Measurements from ENCODE around the gene SGTA.
"Not testable (repeated sequence)": the region's sequence is repeated elsewhere in the genome, so short reads cannot be mapped to it uniquely, and the experiment has no call there.

Gene SGTA

DNA sequence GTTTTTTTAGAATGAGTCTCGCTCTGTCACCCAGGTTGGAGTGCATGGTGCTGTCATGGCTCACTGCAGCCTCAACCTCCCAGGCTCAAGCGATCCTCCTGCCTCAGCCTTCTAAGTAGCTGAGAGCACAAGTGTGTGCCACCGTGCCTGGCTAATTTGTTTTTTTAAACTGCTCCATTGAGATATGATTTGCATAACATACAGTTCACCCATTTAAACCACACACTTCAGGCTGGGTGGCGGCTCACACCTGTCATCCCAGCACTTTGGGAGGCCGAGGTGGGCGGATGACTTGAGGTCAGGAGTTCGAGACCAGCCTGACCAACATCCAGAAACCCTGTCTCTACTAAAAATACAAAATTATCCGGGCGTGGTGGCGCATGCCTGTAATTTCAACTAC is 9.6 kb upstream of the SGTA start:
- in situ Hi-C loops (cut with MboI; ENCODE audit: low sequenced_read_pairs) = not testable (repeated sequence)

DNA sequence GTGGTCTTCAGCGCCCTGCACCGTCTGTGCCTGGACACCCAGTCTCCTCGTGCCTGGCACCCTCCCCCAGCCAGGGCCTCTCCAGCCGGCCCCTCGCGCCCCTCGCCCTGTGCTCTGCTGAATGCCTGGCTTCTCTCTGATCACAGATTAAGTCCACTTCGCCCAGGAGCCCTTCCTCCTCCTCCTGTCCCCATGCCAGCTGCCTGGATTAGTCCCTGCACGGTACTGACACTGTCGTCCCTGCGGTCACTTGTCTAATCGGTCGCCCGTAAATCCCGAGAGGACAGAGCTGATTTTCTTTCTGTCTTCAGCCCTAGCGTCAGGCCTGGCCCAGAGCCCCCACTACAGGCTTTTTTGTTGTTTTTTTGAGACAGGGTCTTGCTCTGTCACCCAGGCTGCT is 8.8 kb upstream of the SGTA start:
- in situ Hi-C loops (cut with MboI; ENCODE audit: low sequenced_read_pairs) = no loop called here
- H3K36me3 ChIP-seq (replicated peaks) = peaks cover 86% of the 10 kb centered on the region

More for the DNA sequence above, 9.6 kb upstream of the SGTA start:
- not testable (repeated sequence) for H3K4me1 ChIP-seq; H3K27me3 ChIP-seq (ENCODE audit: low read depth); DNase-seq (ENCODE audit: low spot score in 2 of 2); H3K4me3 ChIP-seq; H3K9me3 ChIP-seq
- H3K36me3 ChIP-seq (replicated peaks) = peaks cover 87% of the 10 kb centered on the region

DNA sequence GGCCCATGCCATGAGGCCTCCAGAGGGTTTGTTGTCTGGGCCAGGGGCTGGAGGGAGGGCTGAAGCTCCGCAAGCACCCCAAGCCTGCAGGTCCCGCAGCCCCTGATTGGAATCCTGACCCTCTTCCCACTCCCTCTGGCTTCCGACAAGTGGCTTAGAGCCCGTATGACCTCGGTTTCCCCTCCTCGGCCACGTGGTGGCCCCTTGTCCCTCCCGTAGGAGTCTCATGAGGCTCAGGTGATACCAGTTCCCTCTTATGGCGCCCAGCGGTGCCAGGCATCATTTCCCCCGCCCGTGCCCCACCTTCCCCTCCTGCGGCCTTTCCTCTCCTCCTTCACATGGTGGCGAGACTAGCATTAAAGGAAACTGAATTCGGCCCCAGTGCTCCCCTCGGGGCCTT is 8.4 kb upstream of the SGTA start:
- no peaks in the 10 kb centered on the region for H3K9me3 ChIP-seq
- peaks cover 6% of the 10 kb centered on the region for H3K4me1 ChIP-seq
- in situ Hi-C loops (cut with MboI; ENCODE audit: low sequenced_read_pairs) = no loop called here
- no peak overlapping the region for H3K4me3 ChIP-seq
- no peaks in the 10 kb centered on the region for H3K27me3 ChIP-seq (ENCODE audit: low read depth)
- peaks cover 85% of the 10 kb centered on the region for H3K36me3 ChIP-seq (replicated peaks)
- no peak for DNase-seq (ENCODE audit: low spot score in 2 of 2)

More for the DNA sequence above, 8.8 kb upstream of the SGTA start:
- peaks cover 5% of the 10 kb centered on the region for H3K4me1 ChIP-seq
- no peak overlapping the region for H3K4me3 ChIP-seq
- no peaks in the 10 kb centered on the region for H3K9me3 ChIP-seq
- DNase-seq (ENCODE audit: low spot score in 2 of 2) = no peak
- H3K27me3 ChIP-seq (ENCODE audit: low read depth) = no peaks in the 10 kb centered on the region

DNA sequence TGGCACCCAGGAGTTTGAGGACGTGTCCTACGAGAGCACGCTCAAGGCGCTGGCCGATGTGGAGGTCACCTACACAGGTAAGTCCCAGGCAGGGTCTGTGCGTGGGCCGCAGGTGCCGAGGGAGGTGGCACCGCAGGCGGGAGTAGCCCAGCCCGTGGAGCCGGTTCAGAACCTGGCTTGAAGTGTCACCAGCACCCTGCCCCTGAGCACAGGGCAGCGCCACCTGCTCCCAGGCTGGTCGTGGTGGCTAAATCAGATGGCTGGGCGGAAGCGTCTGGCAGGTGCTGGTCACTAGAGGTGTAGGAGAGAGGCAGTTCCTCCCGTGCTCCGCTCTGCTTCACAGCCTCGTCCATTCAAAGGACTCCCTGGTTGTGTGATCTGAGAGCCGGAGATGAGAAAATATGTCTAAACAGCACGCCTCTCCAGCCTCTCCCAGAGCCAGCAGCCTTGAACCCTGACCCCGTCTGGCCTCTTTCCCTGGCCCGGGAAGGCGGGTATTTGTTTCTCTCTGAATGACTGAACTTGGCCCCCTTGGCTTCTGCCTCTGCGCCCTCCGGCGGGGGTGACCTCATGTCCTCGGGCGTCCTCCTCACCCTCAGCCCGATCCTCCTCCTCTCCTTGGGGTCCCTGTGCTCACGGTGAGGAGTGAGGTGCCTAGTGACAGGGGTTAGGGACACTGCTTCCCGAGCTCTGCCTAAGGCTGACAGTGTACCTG is 7.6 kb upstream of the SGTA start:
- H3K4me1 ChIP-seq = peaks cover 6% of the 10 kb centered on the region
- no peaks in the 10 kb centered on the region for H3K27me3 ChIP-seq (ENCODE audit: low read depth)
- no peaks in the 10 kb centered on the region for H3K9me3 ChIP-seq
- in situ Hi-C loops (cut with MboI; ENCODE audit: low sequenced_read_pairs) = no loop called here
- H3K4me3 ChIP-seq = no peak overlapping the region
- no peak for DNase-seq (ENCODE audit: low spot score in 2 of 2)
- H3K36me3 ChIP-seq (replicated peaks) = peaks cover 78% of the 10 kb centered on the region

DNA sequence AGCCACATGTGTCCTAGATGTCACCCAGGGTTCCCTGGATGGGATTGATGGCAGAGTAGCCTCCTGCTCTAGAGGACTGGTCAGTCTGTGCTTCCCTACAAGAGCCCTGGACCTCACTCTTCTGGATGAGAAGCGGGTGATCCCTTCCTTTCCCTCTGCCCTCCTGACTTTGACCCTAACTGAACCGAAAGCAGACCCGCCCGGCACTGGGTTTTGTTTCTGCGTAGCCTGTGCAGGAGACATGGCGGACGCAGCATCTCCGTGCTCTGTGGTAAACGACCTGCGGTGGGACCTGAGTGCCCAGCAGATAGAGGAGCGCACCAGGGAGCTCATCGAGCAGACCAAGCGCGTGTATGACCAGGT is 7.1 kb upstream of the SGTA start:
- H3K36me3 ChIP-seq (replicated peaks) = peaks cover 72% of the 10 kb centered on the region
- no peak for DNase-seq (ENCODE audit: low spot score in 2 of 2)
- no peaks in the 10 kb centered on the region for H3K9me3 ChIP-seq
- H3K4me1 ChIP-seq = peaks cover 6% of the 10 kb centered on the region
- no peaks in the 10 kb centered on the region for H3K27me3 ChIP-seq (ENCODE audit: low read depth)
- in situ Hi-C loops (cut with MboI; ENCODE audit: low sequenced_read_pairs) = no loop called here
- no peak overlapping the region for H3K4me3 ChIP-seq

DNA sequence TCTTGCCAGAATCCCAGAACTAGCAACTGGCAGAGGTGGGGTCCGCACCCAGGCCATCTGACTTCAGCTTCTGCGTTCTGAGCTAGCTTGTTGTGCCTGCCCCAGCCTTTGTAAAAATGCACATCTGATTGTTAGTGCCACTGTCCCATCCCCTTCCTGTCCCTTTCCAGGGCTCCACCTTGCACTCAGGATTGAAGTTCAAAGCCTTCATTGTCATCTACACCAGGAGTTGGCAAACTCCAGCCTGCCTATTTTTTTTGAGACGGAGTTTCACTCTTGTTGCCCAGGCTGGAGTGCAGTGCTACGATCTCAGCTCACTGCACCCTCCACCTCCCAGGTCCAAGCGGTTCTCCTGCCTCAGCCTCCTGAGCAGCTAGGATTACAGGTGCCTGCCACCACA is 5.2 kb upstream of the SGTA start:
- in situ Hi-C loops (cut with MboI; ENCODE audit: low sequenced_read_pairs) = no loop called here
- peaks cover 10% of the 10 kb centered on the region for H3K4me1 ChIP-seq
- no peaks in the 10 kb centered on the region for H3K9me3 ChIP-seq
- peaks cover 53% of the 10 kb centered on the region for H3K36me3 ChIP-seq (replicated peaks)
- DNase-seq (ENCODE audit: low spot score in 2 of 2) = no peak
- H3K27me3 ChIP-seq (ENCODE audit: low read depth) = no peaks in the 10 kb centered on the region
- no peak overlapping the region for H3K4me3 ChIP-seq

DNA sequence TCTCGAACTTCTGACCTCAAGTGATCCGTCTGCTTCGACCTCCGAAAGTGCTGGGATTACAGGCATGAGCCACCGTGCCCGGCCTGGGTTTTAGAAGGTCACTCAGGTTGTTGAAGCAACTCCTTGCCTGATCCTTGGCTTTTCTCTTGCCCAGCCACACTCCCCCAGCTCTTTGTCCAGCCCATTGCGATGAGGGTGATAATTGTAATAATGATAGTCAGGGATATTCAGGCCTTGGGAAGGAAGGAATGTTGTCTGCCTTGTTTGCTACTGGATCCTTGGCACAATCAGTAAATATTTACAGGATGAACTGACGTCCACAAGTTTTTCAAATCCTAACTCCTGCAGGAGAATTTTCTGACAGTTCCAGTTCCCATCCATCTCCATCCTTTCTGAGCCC is 4.0 kb upstream of the SGTA start:
- DNase-seq (ENCODE audit: low spot score in 2 of 2) = no peak
- Histone ChIP-seq H3K4me3 (no peak overlapping the region; the same call in 1 of the 2 replicates), H3K4me1 (peaks cover 12% of the 10 kb centered on the region), H3K36me3 (replicated peaks) (peaks cover 50% of the 10 kb centered on the region), H3K27me3 (ENCODE audit: low read depth) (no peaks in the 10 kb centered on the region), H3K9me3 (no peaks in the 10 kb centered on the region)
- in situ Hi-C loops (cut with MboI; ENCODE audit: low sequenced_read_pairs) = no loop called here

DNA sequence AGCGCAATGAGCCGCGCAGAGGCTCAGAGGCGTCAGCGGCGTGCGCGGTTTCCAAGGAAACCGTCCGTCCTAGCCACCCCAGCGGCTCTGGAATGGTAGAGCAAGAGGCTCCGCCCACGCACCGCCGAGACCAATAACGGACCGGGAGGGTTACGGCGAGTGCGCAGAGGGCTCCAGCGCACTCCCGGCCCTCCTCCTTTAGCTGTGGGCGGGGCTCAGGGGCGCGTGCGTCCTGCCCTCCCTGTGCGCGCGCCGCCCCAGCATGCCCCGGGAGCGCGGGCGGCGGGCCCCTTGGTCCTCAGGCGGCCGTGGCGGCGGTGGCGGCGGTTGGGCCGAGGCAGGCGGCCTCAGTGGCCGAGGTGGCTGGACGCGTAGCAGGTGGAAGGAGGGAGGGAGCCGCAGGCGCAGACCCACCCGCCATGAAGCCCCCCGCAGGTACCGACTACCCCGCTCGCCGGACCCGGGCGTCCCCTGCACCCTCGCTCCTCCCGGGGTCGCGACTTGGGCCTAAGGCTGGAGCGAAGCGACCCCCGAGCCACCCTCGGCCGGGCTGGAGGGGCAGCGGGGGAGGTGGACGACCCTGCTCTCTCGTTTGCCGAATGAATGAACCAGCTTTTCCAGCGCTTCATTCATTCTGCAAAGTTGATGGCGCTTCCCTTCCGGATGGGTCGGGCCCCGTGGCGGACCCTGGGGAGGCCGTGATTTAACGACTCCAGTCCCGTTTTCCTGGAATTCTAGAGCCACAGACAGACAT is 2.3 kb upstream of the SGTA start, which contains the start of gene THOP1:
Gene THOP1, plus strand, starts transcription at position 260 of the 754 bp plus-strand sequence. Its CDS starts 160 bp downstream, at position 420.
- peaks cover 41% of the 10 kb centered on the region for H3K36me3 ChIP-seq (replicated peaks)
- H3K4me1 ChIP-seq = peaks cover 20% of the 10 kb centered on the region
- H3K4me3 ChIP-seq = peak within 1 kb of the TSS; percentile 94
- H3K27me3 ChIP-seq (ENCODE audit: low read depth) = no peaks in the 10 kb centered on the region
- in situ Hi-C loops (cut with MboI; ENCODE audit: low sequenced_read_pairs) = no loop called here
- DNase-seq (ENCODE audit: low spot score in 2 of 2) = peak; percentile 99 to 100
- no peaks in the 10 kb centered on the region for H3K9me3 ChIP-seq

DNA sequence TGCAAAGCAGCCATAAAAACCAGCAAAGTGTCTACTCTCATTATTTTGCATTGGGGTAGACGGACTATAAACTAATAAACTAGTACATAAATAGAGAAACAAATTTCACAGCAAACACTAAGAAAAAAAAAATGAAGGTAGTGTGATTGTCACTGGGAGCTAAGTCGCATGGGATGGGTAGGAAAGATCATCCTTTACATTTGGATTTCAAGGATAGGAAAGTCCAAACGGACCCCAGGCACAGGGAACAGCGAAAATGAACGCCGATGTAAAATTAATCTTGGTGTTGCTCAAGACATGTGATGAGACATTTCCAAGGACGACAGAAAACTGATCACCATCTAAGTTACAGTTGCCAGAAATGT is 690 bp upstream of the SGTA start:
- peaks cover 37% of the 10 kb centered on the region for H3K36me3 ChIP-seq (replicated peaks)
- H3K4me1 ChIP-seq = peaks cover 20% of the 10 kb centered on the region
- no peak for DNase-seq (ENCODE audit: low spot score in 2 of 2)
- no peak overlapping the region for H3K4me3 ChIP-seq
- in situ Hi-C loops (cut with MboI; ENCODE audit: low sequenced_read_pairs) = no loop called here
- H3K9me3 ChIP-seq = no peaks in the 10 kb centered on the region
- no peaks in the 10 kb centered on the region for H3K27me3 ChIP-seq (ENCODE audit: low read depth)

DNA sequence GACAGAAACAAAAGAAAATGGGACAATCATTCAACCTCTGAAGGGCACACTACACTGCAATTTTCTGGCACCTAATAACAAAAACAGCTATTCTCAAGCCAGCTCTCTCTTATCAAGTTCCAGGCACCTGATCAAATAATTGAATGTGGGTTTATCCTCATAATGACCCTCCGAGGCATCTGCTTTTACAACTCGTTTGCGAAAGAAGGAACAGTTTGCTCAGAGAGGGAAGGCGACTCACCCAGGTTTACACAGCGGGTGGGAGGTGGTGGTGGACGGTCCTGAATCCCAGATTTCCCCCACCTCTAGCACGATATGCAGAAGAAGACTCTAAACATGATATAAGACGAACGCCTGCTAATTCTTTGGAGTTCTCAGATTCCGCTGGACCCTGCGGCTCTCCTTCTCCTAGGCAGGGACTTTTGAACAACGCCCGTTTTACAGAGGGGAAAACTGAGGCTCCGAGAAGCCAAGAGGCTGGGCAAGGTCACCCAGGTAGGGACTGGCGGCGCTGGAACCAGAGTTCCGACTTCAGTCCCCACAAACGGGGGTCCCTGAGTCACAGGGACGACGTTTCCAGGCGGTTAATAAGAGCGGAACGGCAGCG is 641 bp downstream of the SGTA start:
- no peaks in the 10 kb centered on the region for H3K27me3 ChIP-seq (ENCODE audit: low read depth)
- no peaks in the 10 kb centered on the region for H3K9me3 ChIP-seq
- peaks cover 20% of the 10 kb centered on the region for H3K4me1 ChIP-seq
- H3K36me3 ChIP-seq (replicated peaks) = peaks cover 30% of the 10 kb centered on the region
- peak overlapping the region; percentile 88 for H3K4me3 ChIP-seq
- DNase-seq (ENCODE audit: low spot score in 2 of 2) = no peak
- in situ Hi-C loops (cut with MboI; ENCODE audit: low sequenced_read_pairs) = no loop called here

DNA sequence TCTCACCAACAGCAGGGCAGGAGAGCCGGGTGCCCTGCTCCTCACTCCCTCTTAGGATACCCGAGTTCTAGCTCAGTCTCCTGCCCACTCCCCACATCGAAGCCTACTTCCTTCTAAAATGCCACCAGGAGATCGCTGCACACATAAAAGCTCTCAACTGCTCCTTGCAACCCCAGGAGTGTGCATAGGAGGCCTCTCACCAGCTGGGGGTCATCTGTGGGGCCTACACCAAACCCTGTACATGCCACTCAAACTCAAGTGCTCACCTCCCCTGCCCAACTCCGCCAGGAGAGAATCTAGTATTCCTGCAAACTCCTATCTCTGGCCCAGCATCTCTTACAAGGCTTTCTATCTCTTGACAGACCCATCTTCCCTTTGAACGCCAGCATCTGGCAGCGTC is 2.8 kb downstream of the SGTA start:
- Histone ChIP-seq H3K4me3 (no peak overlapping the region), H3K4me1 (peaks cover 14% of the 10 kb centered on the region), H3K36me3 (replicated peaks) (peaks cover 31% of the 10 kb centered on the region), H3K9me3 (no peaks in the 10 kb centered on the region), H3K27me3 (ENCODE audit: low read depth) (no peaks in the 10 kb centered on the region)
- in situ Hi-C loops (cut with MboI; ENCODE audit: low sequenced_read_pairs) = no loop called here
- no peak for DNase-seq (ENCODE audit: low spot score in 2 of 2)

DNA sequence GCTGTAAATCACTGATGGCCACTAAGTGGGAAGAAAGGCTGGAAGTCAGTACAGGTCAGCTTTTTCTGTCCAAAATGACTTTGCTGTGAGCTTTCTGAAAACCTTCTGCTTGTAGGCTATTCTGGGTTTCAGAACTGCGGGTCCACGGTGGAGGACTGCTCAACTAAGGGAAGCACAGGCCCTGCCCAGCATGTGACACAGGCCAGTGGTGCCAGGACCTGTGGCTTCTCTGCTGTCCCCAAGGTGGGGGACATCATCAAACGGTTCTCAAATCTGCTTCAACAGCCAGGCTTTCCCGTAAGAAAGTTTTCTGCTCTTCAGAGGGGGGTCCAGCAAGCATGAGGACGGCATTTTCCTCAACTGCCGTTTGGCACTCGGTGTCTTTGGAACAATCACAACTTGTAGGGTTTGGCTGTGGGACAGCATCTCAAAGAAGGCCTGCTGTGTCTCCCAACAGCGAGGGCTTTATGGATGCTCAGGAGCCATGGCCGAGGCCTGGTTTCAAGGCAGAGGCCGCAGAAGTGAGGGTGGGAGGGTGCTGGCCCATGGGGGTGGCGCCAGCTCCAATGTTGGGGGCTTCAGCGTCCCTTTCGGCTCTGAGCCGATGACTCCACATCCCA is 3.8 kb downstream of the SGTA start:
- Histone ChIP-seq H3K4me3 (no peak overlapping the region), H3K36me3 (replicated peaks) (peaks cover 31% of the 10 kb centered on the region), H3K9me3 (no peaks in the 10 kb centered on the region), H3K27me3 (ENCODE audit: low read depth) (no peaks in the 10 kb centered on the region), H3K4me1 (peaks cover 14% of the 10 kb centered on the region)
- DNase-seq (ENCODE audit: low spot score in 2 of 2) = no peak
- in situ Hi-C loops (cut with MboI; ENCODE audit: low sequenced_read_pairs) = no loop called here

DNA sequence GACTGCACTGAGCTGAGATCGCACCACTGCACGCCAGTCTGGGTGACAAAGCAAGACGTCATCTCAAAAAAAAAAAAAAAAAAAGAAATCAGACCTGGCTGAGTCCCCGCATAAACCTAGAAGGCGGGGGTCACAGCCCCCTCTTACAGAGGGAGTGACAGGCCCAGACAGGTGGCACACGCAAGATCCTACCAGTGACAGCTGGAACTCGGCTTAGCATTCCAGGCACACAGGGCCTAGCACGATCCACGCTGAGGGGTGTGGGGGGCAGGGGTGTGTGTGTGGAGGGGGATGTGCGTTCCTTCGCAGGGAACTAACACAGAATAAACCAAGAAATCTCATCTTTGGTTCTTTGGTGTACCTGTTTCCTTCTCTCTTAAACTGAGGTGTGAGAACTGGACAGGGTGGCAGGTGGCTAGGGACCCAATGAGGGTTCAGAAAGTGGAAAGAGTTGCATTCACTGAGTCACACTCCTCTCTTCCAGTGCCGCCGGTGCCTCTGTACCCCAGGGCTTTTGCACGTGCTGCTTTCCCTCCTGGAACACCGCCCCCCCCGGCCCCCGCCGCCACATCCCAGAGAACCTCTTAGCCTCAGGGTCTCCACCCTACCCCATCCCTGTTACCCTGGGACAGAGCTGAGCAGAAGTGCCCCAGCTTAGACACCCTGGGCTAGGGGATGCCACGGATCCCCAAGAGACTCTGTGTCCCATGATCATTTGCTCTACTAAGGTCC is 5.0 kb downstream of the SGTA start:
- Histone ChIP-seq H3K36me3 (replicated peaks) (peaks cover 31% of the 10 kb centered on the region), H3K27me3 (ENCODE audit: low read depth) (no peaks in the 10 kb centered on the region), H3K4me1 (peaks cover 9% of the 10 kb centered on the region), H3K9me3 (no peaks in the 10 kb centered on the region), H3K4me3 (no peak overlapping the region)
- no peak for DNase-seq (ENCODE audit: low spot score in 2 of 2)
- in situ Hi-C loops (cut with MboI; ENCODE audit: low sequenced_read_pairs) = no loop called here

Data from HAP-1 (cell line).